SK-N-SH (cell line): ENCODE measurements around the gene MAP3K2. TPM values are rescaled to one million over a fixed set of nuclear protein-coding genes. Genes with fewer than 3 reads are reported as not detected.

ENCODE experiments used
- CTCF ChIA-PET: fragments of 300-600, 350-600 bp; formaldehyde crosslinking; extraction: SDS; loops from one replicate; lab custom pipeline; 2021; lab: Yijun Ruan, JAX
- POLR2A ChIA-PET: fragments of 350-600 bp; sonication (Branson Sonifier 250); formaldehyde crosslinking; extraction: SDS; loops from one replicate; lab custom pipeline; 2020; ENCODE audit warnings: antibody characterized with exemption, inconsistent platforms; lab: Yijun Ruan, JAX
- DNase-seq: peaks from one replicate; pipeline ENCODE4 v3.0.0; 2012
- H2AFZ ChIP-seq: fragments of 200-600 bp; sonication (generic); 2 replicates; pipeline ENCODE4 v1.8.1; 2016; ENCODE audit warnings: antibody characterized with exemption, mild to moderate bottlenecking, low read depth
- H3F3A ChIP-seq: fragments of 200-600 bp; sonication (generic); replicated peaks from 2 replicates; pipeline ENCODE3; 2016; ENCODE audit warnings: antibody characterized with exemption, mild to moderate bottlenecking; ENCODE audit not compliant: insufficient read depth
- H3K27ac ChIP-seq, 2 experiments: fragments of 200-500 bp in 1 of 2; fragments of 200-600 bp in 1 of 2; sonication (Bioruptor generic) in 1 of 2; sonication (generic), shearing (Covaris generic) in 1 of 2; 2 replicates each; pipeline versions ENCODE4 v1.5.1 to v1.6.1; 2014 to 2016; ENCODE audit warnings: low read depth in 2 of 2, inconsistent platforms in 1 of 2, low read length in 1 of 2, mild to moderate bottlenecking in 1 of 2, mixed read lengths in 1 of 2
- H3K27me3 ChIP-seq: fragments of 200-600 bp; sonication (generic), shearing (Covaris generic); 2 replicates; pipeline ENCODE4 v1.6.1; 2016; ENCODE audit warnings: mixed run types; ENCODE audit not compliant: insufficient read depth
- H3K36me3 ChIP-seq, 2 experiments: fragments of 200-500 bp in 1 of 2; fragments of 200-600 bp in 1 of 2; sonication (Bioruptor generic) in 1 of 2; sonication (generic) in 1 of 2; replicated peaks in 1 of 2; 2 replicates each; pipeline versions ENCODE3 to v1.5.1; 2014 to 2016; ENCODE audit warnings: low read length in 1 of 2, mild to moderate bottlenecking in 1 of 2; ENCODE audit not compliant: insufficient read depth in 2 of 2, control insufficient read depth in 1 of 2
- H3K4me1 ChIP-seq, 2 experiments: fragments of 200-500 bp in 1 of 2; fragments of 200-600 bp in 1 of 2; sonication (Bioruptor generic) in 1 of 2; sonication (generic), shearing (Covaris generic) in 1 of 2; 2 replicates each; pipeline versions ENCODE4 v1.5.1 to v1.6.1; 2014 to 2016; ENCODE audit warnings: low read depth in 1 of 2, low read length in 1 of 2, mixed run types in 1 of 2; ENCODE audit not compliant: insufficient read depth in 2 of 2, control insufficient read depth in 1 of 2
- H3K4me2 ChIP-seq: fragments of 200-600 bp; sonication (generic), shearing (Covaris generic); 2 replicates; pipeline ENCODE4 v1.6.1; 2017; ENCODE audit warnings: mixed run types
- H3K4me3 ChIP-seq, 2 experiments: fragments of 200-500 bp in 1 of 2; fragments of 200-600 bp in 1 of 2; sonication (Bioruptor generic) in 1 of 2; sonication (generic), shearing (Covaris generic) in 1 of 2; 2 replicates each; pipeline versions ENCODE4 v1.5.1 to v1.8.1; 2014 to 2016; ENCODE audit warnings: low read depth in 2 of 2, inconsistent platforms in 1 of 2, low read length in 1 of 2, mild to moderate bottlenecking in 1 of 2, mixed read lengths in 1 of 2, moderate library complexity in 1 of 2
- H3K79me2 ChIP-seq: fragments of 200-600 bp; sonication (generic); 2 replicates; pipeline ENCODE4 v1.8.1; 2017; ENCODE audit warnings: mild to moderate bottlenecking; ENCODE audit not compliant: insufficient read depth
- H3K9ac ChIP-seq: fragments of 200-600 bp; sonication (generic); 2 replicates; pipeline ENCODE4 v1.6.1; 2017; ENCODE audit warnings: mixed run types
- H3K9me2 ChIP-seq: fragments of 200-600 bp; sonication (generic); 2 replicates; pipeline ENCODE4 v1.6.1; 2017; ENCODE audit warnings: mixed run types
- H3K9me3 ChIP-seq: fragments of 200-600 bp; sonication (generic); 2 replicates; pipeline ENCODE4 v1.6.1; 2017; ENCODE audit warnings: mixed run types, mild to moderate bottlenecking, moderate library complexity
- H4K20me1 ChIP-seq: fragments of 200-600 bp; sonication (generic); 2 replicates; pipeline ENCODE4 v1.6.1; 2017; ENCODE audit warnings: mild to moderate bottlenecking, mixed run types; ENCODE audit not compliant: insufficient read depth
- CTCF ChIP-seq: fragments of 200-600 bp; sonication (generic); IDR thresholded peaks from 2 replicates; pipeline ENCODE4 v1.6.1; 2017; ENCODE audit warnings: antibody characterized with exemption, mild to moderate bottlenecking, moderate library complexity
- EP300 ChIP-seq, 2 experiments: IDR thresholded peaks; 2 replicates each; pipeline versions ENCODE4 v1.4.0 to v1.6.1; 2012; ENCODE audit warnings: borderline replicate concordance in 1 of 2, low read depth in 1 of 2, low read length in 1 of 2
- EZH2phosphoT487 ChIP-seq: fragments of 200-600 bp; sonication (generic); IDR thresholded peaks from 2 replicates; pipeline ENCODE4 v1.6.1; 2017; ENCODE audit warnings: low read depth, mixed run types, mild to moderate bottlenecking, antibody characterized with exemption, moderate library complexity, borderline replicate concordance
- GABPA ChIP-seq: IDR thresholded peaks from 2 replicates; pipeline ENCODE4 v1.4.0; 2012; ENCODE audit warnings: low read depth, mild to moderate bottlenecking
- IRF3 ChIP-seq: fragments of 150-350 bp; IDR thresholded peaks from 2 replicates; pipeline ENCODE4 v1.6.1; 2016; ENCODE audit warnings: mild to moderate bottlenecking, low read depth, low read length
- JUND ChIP-seq: IDR thresholded peaks from 2 replicates; pipeline ENCODE4 v1.4.0; 2012
- MXI1 ChIP-seq: IDR thresholded peaks from 2 replicates; pipeline ENCODE4 v1.6.1; 2012; ENCODE audit warnings: mild to moderate bottlenecking, low read depth, low read length, improper control_type of control experiment
- NFIC ChIP-seq: IDR thresholded peaks from 2 replicates; pipeline ENCODE4 v1.4.0; 2012; ENCODE audit warnings: borderline replicate concordance
- PBX3 ChIP-seq: IDR thresholded peaks from 2 replicates; pipeline ENCODE4; 2012
- RAD21 ChIP-seq: IDR thresholded peaks from 2 replicates; pipeline ENCODE4 v1.6.1; 2012; ENCODE audit warnings: mild to moderate bottlenecking, low read length
- RFX5 ChIP-seq: IDR thresholded peaks from 2 replicates; pipeline ENCODE4 v1.6.1; 2012; ENCODE audit warnings: mild to moderate bottlenecking, improper control_type of control experiment, low read length
- RXRA ChIP-seq: IDR thresholded peaks from 2 replicates; pipeline ENCODE4 v1.4.0; 2012; ENCODE audit warnings: low read depth, mild to moderate bottlenecking, borderline replicate concordance
- TCF12 ChIP-seq: IDR thresholded peaks from 2 replicates; pipeline ENCODE4 v1.4.0; 2012
- TEAD4 ChIP-seq: IDR thresholded peaks from 2 replicates; pipeline ENCODE4 v1.4.0; 2012; ENCODE audit warnings: mild to moderate bottlenecking, borderline replicate concordance; ENCODE audit not compliant: insufficient read depth
- USF2 ChIP-seq: fragments of 150-350 bp; IDR thresholded peaks from 2 replicates; pipeline ENCODE4 v1.6.1; 2017; ENCODE audit warnings: antibody characterized with exemption, low read length, low read depth, borderline replicate concordance
- WGBS: methylation state at CpG from one replicate; pipeline ENCODE4 v1.1.6; 2017; ENCODE audit warnings: low lambda C conversion rate; 5-methylcytosine and 5-hydroxymethylcytosine counted together
- polyA plus RNA-seq, 3 experiments: library from polyadenylated mRNA; depleted of rRNA; stranded (reverse); fragments of >200 nt; gene quantifications; 2 replicates each; pipeline ENCODE4 v1.2.3, GENCODE V29; 2012
- TF ChIP-seq, protein P1 (sequence below): IDR thresholded peaks from 2 replicates; pipeline ENCODE4 v1.6.1; 2012; ENCODE audit warnings: mild to moderate bottlenecking, low read depth, low read length, moderate library complexity

Gene MAP3K2
- polyA plus RNA-seq, 1 of the 3 experiments (the other 2 are of a cell fraction), result 2.7 TPM

GRCh38 chr2:127320067-127320466 lies 67.7 kb downstream of the MAP3K2 start (continued):
- TF ChIP-seq, protein P1, sequence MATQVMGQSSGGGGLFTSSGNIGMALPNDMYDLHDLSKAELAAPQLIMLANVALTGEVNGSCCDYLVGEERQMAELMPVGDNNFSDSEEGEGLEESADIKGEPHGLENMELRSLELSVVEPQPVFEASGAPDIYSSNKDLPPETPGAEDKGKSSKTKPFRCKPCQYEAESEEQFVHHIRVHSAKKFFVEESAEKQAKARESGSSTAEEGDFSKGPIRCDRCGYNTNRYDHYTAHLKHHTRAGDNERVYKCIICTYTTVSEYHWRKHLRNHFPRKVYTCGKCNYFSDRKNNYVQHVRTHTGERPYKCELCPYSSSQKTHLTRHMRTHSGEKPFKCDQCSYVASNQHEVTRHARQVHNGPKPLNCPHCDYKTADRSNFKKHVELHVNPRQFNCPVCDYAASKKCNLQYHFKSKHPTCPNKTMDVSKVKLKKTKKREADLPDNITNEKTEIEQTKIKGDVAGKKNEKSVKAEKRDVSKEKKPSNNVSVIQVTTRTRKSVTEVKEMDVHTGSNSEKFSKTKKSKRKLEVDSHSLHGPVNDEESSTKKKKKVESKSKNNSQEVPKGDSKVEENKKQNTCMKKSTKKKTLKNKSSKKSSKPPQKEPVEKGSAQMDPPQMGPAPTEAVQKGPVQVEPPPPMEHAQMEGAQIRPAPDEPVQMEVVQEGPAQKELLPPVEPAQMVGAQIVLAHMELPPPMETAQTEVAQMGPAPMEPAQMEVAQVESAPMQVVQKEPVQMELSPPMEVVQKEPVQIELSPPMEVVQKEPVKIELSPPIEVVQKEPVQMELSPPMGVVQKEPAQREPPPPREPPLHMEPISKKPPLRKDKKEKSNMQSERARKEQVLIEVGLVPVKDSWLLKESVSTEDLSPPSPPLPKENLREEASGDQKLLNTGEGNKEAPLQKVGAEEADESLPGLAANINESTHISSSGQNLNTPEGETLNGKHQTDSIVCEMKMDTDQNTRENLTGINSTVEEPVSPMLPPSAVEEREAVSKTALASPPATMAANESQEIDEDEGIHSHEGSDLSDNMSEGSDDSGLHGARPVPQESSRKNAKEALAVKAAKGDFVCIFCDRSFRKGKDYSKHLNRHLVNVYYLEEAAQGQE, result no peak
- TF ChIP-seq USF2, result no peak
- TF ChIP-seq TCF12, result no peak
- TF ChIP-seq MXI1, result no peak
- TF ChIP-seq NFIC, result no peak
- TF ChIP-seq TEAD4, result no peak
- TF ChIP-seq RXRA, result no peak
- TF ChIP-seq GABPA, result no peak
- TF ChIP-seq CTCF, result no peak
- TF ChIP-seq IRF3, result no peak

- ChIA-PET POLR2A (no interaction called here), CTCF (interaction anchor here (0.6 to 2.4 kb wide), 3 partner anchors 10 to 165 kb away, joined by 4 to 10 read pairs (median 7); no protein-coding TSS in a partner anchor)
- H3K9me3 ChIP-seq, result no peaks in the 10 kb centered on the region
These were observed 73.4 kb downstream of the MAP3K2 start for GRCh38 chr2:127314193-127314988.

More at GRCh38 chr2:127314193-127314988, 73.4 kb downstream of the MAP3K2 start:
- no peaks in the 10 kb centered on the region for H4K20me1 ChIP-seq
- no peak overlapping the region for H3K4me3 ChIP-seq
- TF ChIP-seq EZH2phosphoT487 (no peak), EP300 (IDR thresholded peaks at IDR 0.05; ENCODE audit: borderline replicate concordance in 1 of 2, low read depth in 1 of 2, low read length in 1 of 2) (no peak), RFX5 (no peak), TCF12 (no peak), MXI1 (no peak), PBX3 (no peak), RAD21 (no peak), JUND (no peak)
- no peaks in the 10 kb centered on the region for H3K27me3 ChIP-seq
- H3K9ac ChIP-seq, result no peak overlapping the region
- H2AFZ ChIP-seq, result no peak overlapping the region
- no peaks in the 10 kb centered on the region for H3K4me1 ChIP-seq
- 95% methylated on average over 7 of the region's 7 CpGs for WGBS
- H3K27ac ChIP-seq, result no peak overlapping the region
- H3K79me2 ChIP-seq, result peaks cover 3% of the 10 kb centered on the region
- H3F3A ChIP-seq, result peaks cover 10% of the 10 kb centered on the region
- H3K4me2 ChIP-seq, result no peak overlapping the region
- H3K36me3 ChIP-seq, result peaks cover 69 to 82% of the 10 kb centered on the region in 2 experiments
- DNase-seq, result no peak
- no peaks in the 10 kb centered on the region for H3K9me2 ChIP-seq
